HCT116 (cell line): ENCODE measurements around the gene CDH1. TPM values are rescaled to one million over a fixed set of nuclear protein-coding genes. Genes with fewer than 3 reads are reported as not detected.

Source experiments
- ATAC-seq: fragments of 200-7000 bp; cut with Tn5 transposase; 2 replicates; pipeline ENCODE4 v1.9.1; 2020; ENCODE audit warnings: mild to moderate bottlenecking, moderate library complexity
- BruUV-seq: library from RNA; stranded (reverse); fragments of 400-500 nt; replicated peaks from 2 replicates; lab custom pipeline; 2021; lab: Mats Ljungman, UMichigan
- CTCF ChIA-PET: fragments of 300-600 bp; sonication (Branson Sonifier 250); formaldehyde crosslinking; loops from one replicate; lab custom pipeline; 2021; ENCODE audit warnings: antibody characterized with exemption; lab: Charles Lee
- POLR2A ChIA-PET: fragments of 300-600, 350-600 bp; sonication (Branson Sonifier 250); formaldehyde crosslinking; loops from one replicate; lab custom pipeline; 2021; ENCODE audit warnings: antibody characterized with exemption; lab: Charles Lee
- RAD21 ChIA-PET, 2 experiments: fragments of 300-600 bp; sonication (Branson Sonifier 250); formaldehyde crosslinking; loops; one replicate each; lab custom pipeline; 2023; ENCODE audit warnings: low total read pairs in 2 of 2; ENCODE audit not compliant: uncharacterized antibody in 2 of 2, unreplicated experiment in 2 of 2, low non-redundant PET in 1 of 2; lab: Charles Lee
- DNase-seq: peaks from one replicate; pipeline ENCODE4 v3.0.0-alpha.2; 2010; ENCODE audit warnings: low read depth, low spot score
- H2AFZ ChIP-seq: fragments of 200-600 bp; shearing (Covaris generic), sonication (generic); 2 replicates; pipeline ENCODE4 v1.6.1; 2017; ENCODE audit warnings: low read depth, mixed run types, mixed read lengths, antibody characterized with exemption, low read length; ENCODE audit not compliant: poor library complexity, severe bottlenecking
- H3K27ac ChIP-seq: 2 replicates; pipeline ENCODE4 v1.5.1; 2012; ENCODE audit warnings: low read depth, low read length
- H3K27me3 ChIP-seq: fragments of 200-600 bp; sonication (generic); 2 replicates; pipeline ENCODE4 v1.6.1; 2016; ENCODE audit warnings: mixed run types, low read length, mixed read lengths; ENCODE audit not compliant: insufficient read depth
- H3K36me3 ChIP-seq, 2 experiments: fragments of 200-500 bp in 1 of 2; fragments of 200-600 bp in 1 of 2; sonication (Bioruptor generic) in 1 of 2; sonication (generic) in 1 of 2; 2 replicates each; pipeline versions ENCODE4 v1.5.1 to v1.6.1; 2014 to 2016; ENCODE audit warnings: low read length in 2 of 2, inconsistent platforms in 1 of 2, mixed read lengths in 1 of 2, mixed run types in 1 of 2; ENCODE audit not compliant: insufficient read depth in 2 of 2, control insufficient read depth in 1 of 2
- H3K4me1 ChIP-seq, 2 experiments: fragments of 200-600 bp in 1 of 2; sonication (generic) in 1 of 2; 2 replicates each; pipeline versions ENCODE4 v1.5.1 to v1.6.1; 2012 to 2017; ENCODE audit warnings: low read length in 2 of 2, inconsistent platforms in 1 of 2, mild to moderate bottlenecking in 1 of 2, mixed read lengths in 1 of 2, mixed run types in 1 of 2, moderate library complexity in 1 of 2; ENCODE audit not compliant: insufficient read depth in 2 of 2, control insufficient read depth in 1 of 2
- H3K4me2 ChIP-seq: fragments of 200-600 bp; sonication (generic); 2 replicates; pipeline ENCODE4 v1.6.1; 2017; ENCODE audit warnings: mixed run types, low read length, mixed read lengths
- H3K4me3 ChIP-seq, 2 experiments: fragments of 200-600 bp in 1 of 2; sonication (generic) in 1 of 2; replicated peaks in 1 of 2; 2 replicates each; pipeline ENCODE4 v1.5.1; 2011 to 2016; ENCODE audit warnings: low read length in 2 of 2, control low read depth in 1 of 2, low read depth in 1 of 2, mild to moderate bottlenecking in 1 of 2, mixed read lengths in 1 of 2, mixed run types in 1 of 2
- H3K79me2 ChIP-seq: fragments of 200-600 bp; sonication (generic); 2 replicates; pipeline ENCODE4 v1.6.1; 2017; ENCODE audit warnings: mild to moderate bottlenecking, mixed run types, low read length, moderate library complexity, mixed read lengths; ENCODE audit not compliant: insufficient read depth
- H3K9ac ChIP-seq: fragments of 200-600 bp; sonication (generic); 2 replicates; pipeline ENCODE4 v1.6.1; 2016; ENCODE audit warnings: low read length, mixed read lengths
- H3K9me2 ChIP-seq: fragments of 200-600 bp; sonication (generic), shearing (Covaris generic); 2 replicates; pipeline ENCODE4 v1.6.1; 2017; ENCODE audit warnings: mixed run types, mild to moderate bottlenecking, moderate library complexity; ENCODE audit not compliant: insufficient read depth
- H3K9me3 ChIP-seq, 2 experiments: fragments of 200-500 bp in 1 of 2; fragments of 200-600 bp in 1 of 2; sonication (Bioruptor generic) in 1 of 2; sonication (generic) in 1 of 2; 2 replicates each; pipeline ENCODE4 v1.6.1; 2014 to 2017; ENCODE audit warnings: low read length in 2 of 2, mixed read lengths in 2 of 2, inconsistent platforms in 1 of 2, low read depth in 1 of 2, mild to moderate bottlenecking in 1 of 2, mixed run types in 1 of 2, moderate library complexity in 1 of 2; ENCODE audit not compliant: control insufficient read depth in 1 of 2, insufficient read depth in 1 of 2
- H4K20me1 ChIP-seq: fragments of 200-600 bp; sonication (generic), shearing (Covaris generic); 2 replicates; pipeline ENCODE4 v1.6.1; 2017; ENCODE audit warnings: mixed run types, mild to moderate bottlenecking, moderate library complexity; ENCODE audit not compliant: insufficient read depth
- CBX3 ChIP-seq: IDR thresholded peaks from 2 replicates; pipeline ENCODE4 v1.6.1; 2012; ENCODE audit warnings: low read depth
- CEBPB ChIP-seq: IDR thresholded peaks from 2 replicates; pipeline ENCODE4 v1.6.1; 2012; ENCODE audit warnings: low read depth
- ELF1 ChIP-seq: IDR thresholded peaks from 2 replicates; pipeline ENCODE4 v1.6.1; 2012; ENCODE audit warnings: low read depth, borderline replicate concordance
- EZH2 ChIP-seq: fragments of 200-600 bp; sonication (generic); IDR thresholded peaks from 2 replicates; pipeline ENCODE4 v1.6.1; 2017; ENCODE audit warnings: antibody characterized with exemption, mixed run types
- EZH2phosphoT487 ChIP-seq: fragments of 200-600 bp; IDR thresholded peaks from 2 replicates; pipeline ENCODE4 v1.6.1; 2018; ENCODE audit warnings: antibody characterized with exemption, borderline replicate concordance
- POLR2A ChIP-seq: IDR thresholded peaks from 2 replicates; pipeline ENCODE4 v1.7.0; 2011; ENCODE audit warnings: borderline replicate concordance; ENCODE audit not compliant: insufficient read depth, insufficient read length; ENCODE audit errors: extremely low read depth
- POLR2AphosphoS5 ChIP-seq: IDR thresholded peaks from 2 replicates; pipeline ENCODE4 v1.6.1; 2011; ENCODE audit warnings: mild to moderate bottlenecking, low read depth, low read length, moderate library complexity
- RAD21 ChIP-seq: IDR thresholded peaks from 2 replicates; pipeline ENCODE4 v1.6.1; 2012; ENCODE audit warnings: low read depth, mild to moderate bottlenecking
- SIN3A ChIP-seq: IDR thresholded peaks from 2 replicates; pipeline ENCODE4 v1.6.1; 2012; ENCODE audit warnings: low read depth
- SRF ChIP-seq: IDR thresholded peaks from 2 replicates; pipeline ENCODE4 v1.6.1; 2012; ENCODE audit warnings: low read depth
- YY1 ChIP-seq: IDR thresholded peaks from 2 replicates; pipeline ENCODE4 v1.6.1; 2011; ENCODE audit warnings: low read length, low read depth, moderate library complexity, mild to moderate bottlenecking; ENCODE audit not compliant: insufficient replicate concordance; ENCODE audit errors: extremely low read depth
- ZNF274 ChIP-seq: fragments of 200-500 bp; sonication (Bioruptor generic); IDR thresholded peaks from 2 replicates; pipeline ENCODE4 v1.6.1; 2014; ENCODE audit warnings: mild to moderate bottlenecking, low read depth, low read length, inconsistent platforms
- intact Hi-C: fragments of 100-400 bp; cut with micrococcal nuclease; formaldehyde crosslinking; loops from 2 replicates; pipeline ENCODE4 v1.10.0; 2022
- total RNA-seq: library from RNA; stranded (reverse); gene quantifications from one replicate; pipeline ENCODE4 v1.2.1, GENCODE V29; 2021; ENCODE audit not compliant: unreplicated experiment
- TF ChIP-seq, protein P1 (sequence below): IDR thresholded peaks from 2 replicates; pipeline ENCODE4 v1.6.1; 2011; ENCODE audit warnings: mild to moderate bottlenecking, low read length, moderate library complexity; ENCODE audit not compliant: insufficient replicate concordance; ENCODE audit errors: extremely low read depth
- TF ChIP-seq, protein P2 (sequence below): IDR thresholded peaks from 2 replicates; pipeline ENCODE4 v1.6.1; 2012; ENCODE audit warnings: low read depth

Gene CDH1
- total RNA-seq, 1 experiment from 2014 or later, result 73.2 TPM

DNA sequence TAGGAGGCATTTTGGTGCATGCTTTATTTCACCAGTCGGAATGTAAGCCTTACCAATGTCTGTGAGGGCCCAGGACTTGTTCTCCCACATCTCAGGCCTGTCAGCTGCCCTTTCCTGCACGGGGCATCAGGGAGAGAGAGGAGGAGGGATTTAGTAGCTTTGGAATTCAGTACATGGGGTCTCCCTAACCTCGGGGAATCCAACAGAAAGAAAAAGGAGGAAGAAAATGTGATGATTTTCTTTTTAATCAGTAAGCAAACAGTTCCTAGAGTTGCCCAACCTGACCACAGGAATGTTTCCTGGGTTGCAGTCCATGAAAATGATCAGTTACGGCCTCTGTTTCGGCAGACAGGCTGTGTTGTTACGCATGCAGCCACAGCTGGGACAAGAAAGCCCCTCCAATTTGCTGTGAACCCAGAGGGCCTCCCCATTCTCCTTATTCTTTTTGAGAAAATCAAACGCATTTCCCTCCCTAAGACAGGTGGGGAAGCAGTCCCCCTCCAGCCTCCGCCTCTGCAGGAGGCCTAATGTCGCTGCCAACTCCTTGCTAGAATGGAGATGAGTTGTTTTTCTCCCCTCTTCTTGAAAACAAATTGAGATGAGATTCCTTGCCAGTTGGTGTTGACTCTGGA lies 53.2 kb downstream of the CDH1 start:
- Histone ChIP-seq H3K9me2 (no peaks in the 10 kb centered on the region), H3K4me3 (no peak overlapping the region), H3K4me1 (peaks cover 8 to 10% of the 10 kb centered on the region in 2 experiments; a peak in 3 of 4 replicates), H3K79me2 (no peaks in the 10 kb centered on the region), H3K27me3 (no peaks in the 10 kb centered on the region), H3K4me2 (no peak overlapping the region), H3K27ac (no peak overlapping the region), H4K20me1 (no peaks in the 10 kb centered on the region), H3K36me3 (no peaks in the 10 kb centered on the region)
- ATAC-seq (no peak), DNase-seq (no peak)
- CTCF ChIA-PET, result no interaction called here
- BruUV-seq, result no TSS peak
- POLR2A ChIA-PET, result no interaction called here
- intact Hi-C loops, result no loop called here
- TF ChIP-seq EZH2phosphoT487 (no peak), CEBPB (0 out of 2 replicates have a peak, but pooled peaks have one; percentile 11), RAD21 (no peak), ZNF274 (no peak), POLR2AphosphoS5 (no peak)
- TF ChIP-seq, all 23 proteins: peak for 1
- Histone ChIP-seq H3K9me3 (no peaks in the 10 kb centered on the region), H2AFZ (no peak overlapping the region), H3K9ac (no peak overlapping the region)
- RAD21 ChIA-PET, result no interaction called here

DNA sequence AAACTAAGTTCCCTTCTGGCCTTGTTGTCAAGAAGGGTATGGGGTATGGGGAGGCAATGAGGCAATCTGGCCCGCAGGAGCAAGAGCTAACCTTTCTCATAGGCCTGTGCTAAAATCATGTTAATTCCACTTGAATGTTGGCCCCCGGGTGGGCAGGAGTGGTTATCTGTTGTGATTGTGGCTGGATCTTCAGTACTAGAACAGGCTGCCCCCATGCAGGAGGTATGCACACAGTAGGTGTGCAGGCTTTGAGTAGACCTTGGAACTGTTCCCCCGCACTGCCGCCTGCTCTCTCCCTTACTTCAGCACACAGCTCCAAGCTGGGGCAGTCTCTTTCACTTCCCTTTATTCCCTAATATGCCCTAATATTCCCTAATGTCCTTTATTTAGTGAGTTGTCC lies 53.9 kb downstream of the CDH1 start:
- H3K4me3 ChIP-seq, result no peak overlapping the region
- RAD21 ChIA-PET, result no interaction called here
- POLR2A ChIA-PET, result no interaction called here
- H4K20me1 ChIP-seq, result no peaks in the 10 kb centered on the region
- H3K4me1 ChIP-seq, result peaks cover 8 to 10% of the 10 kb centered on the region in 2 experiments; a peak in 3 of 4 replicates
- ATAC-seq, result no peak
- DNase-seq, result no peak
- H3K36me3 ChIP-seq, result no peaks in the 10 kb centered on the region
- H3K9ac ChIP-seq, result no peak overlapping the region
- CTCF ChIA-PET, result no interaction called here
- H3K9me2 ChIP-seq, result no peaks in the 10 kb centered on the region
- no peak overlapping the region for H3K27ac ChIP-seq
- no peaks in the 10 kb centered on the region for H3K9me3 ChIP-seq
- no peaks in the 10 kb centered on the region for H3K27me3 ChIP-seq
- H3K79me2 ChIP-seq, result no peaks in the 10 kb centered on the region
- intact Hi-C loops, result no loop called here
- H3K4me2 ChIP-seq, result no peak overlapping the region
- BruUV-seq, result no TSS peak
- no peak overlapping the region for H2AFZ ChIP-seq
- no peak for TF ChIP-seq EZH2
- TF ChIP-seq SIN3A, result no peak
- TF ChIP-seq CBX3, result no peak
- TF ChIP-seq, protein P1, sequence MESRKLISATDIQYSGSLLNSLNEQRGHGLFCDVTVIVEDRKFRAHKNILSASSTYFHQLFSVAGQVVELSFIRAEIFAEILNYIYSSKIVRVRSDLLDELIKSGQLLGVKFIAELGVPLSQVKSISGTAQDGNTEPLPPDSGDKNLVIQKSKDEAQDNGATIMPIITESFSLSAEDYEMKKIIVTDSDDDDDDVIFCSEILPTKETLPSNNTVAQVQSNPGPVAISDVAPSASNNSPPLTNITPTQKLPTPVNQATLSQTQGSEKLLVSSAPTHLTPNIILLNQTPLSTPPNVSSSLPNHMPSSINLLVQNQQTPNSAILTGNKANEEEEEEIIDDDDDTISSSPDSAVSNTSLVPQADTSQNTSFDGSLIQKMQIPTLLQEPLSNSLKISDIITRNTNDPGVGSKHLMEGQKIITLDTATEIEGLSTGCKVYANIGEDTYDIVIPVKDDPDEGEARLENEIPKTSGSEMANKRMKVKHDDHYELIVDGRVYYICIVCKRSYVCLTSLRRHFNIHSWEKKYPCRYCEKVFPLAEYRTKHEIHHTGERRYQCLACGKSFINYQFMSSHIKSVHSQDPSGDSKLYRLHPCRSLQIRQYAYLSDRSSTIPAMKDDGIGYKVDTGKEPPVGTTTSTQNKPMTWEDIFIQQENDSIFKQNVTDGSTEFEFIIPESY, result no peak
- TF ChIP-seq, protein P2, sequence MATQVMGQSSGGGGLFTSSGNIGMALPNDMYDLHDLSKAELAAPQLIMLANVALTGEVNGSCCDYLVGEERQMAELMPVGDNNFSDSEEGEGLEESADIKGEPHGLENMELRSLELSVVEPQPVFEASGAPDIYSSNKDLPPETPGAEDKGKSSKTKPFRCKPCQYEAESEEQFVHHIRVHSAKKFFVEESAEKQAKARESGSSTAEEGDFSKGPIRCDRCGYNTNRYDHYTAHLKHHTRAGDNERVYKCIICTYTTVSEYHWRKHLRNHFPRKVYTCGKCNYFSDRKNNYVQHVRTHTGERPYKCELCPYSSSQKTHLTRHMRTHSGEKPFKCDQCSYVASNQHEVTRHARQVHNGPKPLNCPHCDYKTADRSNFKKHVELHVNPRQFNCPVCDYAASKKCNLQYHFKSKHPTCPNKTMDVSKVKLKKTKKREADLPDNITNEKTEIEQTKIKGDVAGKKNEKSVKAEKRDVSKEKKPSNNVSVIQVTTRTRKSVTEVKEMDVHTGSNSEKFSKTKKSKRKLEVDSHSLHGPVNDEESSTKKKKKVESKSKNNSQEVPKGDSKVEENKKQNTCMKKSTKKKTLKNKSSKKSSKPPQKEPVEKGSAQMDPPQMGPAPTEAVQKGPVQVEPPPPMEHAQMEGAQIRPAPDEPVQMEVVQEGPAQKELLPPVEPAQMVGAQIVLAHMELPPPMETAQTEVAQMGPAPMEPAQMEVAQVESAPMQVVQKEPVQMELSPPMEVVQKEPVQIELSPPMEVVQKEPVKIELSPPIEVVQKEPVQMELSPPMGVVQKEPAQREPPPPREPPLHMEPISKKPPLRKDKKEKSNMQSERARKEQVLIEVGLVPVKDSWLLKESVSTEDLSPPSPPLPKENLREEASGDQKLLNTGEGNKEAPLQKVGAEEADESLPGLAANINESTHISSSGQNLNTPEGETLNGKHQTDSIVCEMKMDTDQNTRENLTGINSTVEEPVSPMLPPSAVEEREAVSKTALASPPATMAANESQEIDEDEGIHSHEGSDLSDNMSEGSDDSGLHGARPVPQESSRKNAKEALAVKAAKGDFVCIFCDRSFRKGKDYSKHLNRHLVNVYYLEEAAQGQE, result no peak
- no peak for TF ChIP-seq POLR2AphosphoS5
- TF ChIP-seq SRF, result no peak
- TF ChIP-seq YY1, result no peak
- TF ChIP-seq POLR2A, result no peak
- no peak for TF ChIP-seq ELF1
- TF ChIP-seq ZNF274, result no peak
